NOMO-1 (cell line): Measurements from ENCODE around the gene GLDC.
"Not testable (repeated sequence)": the region's sequence is repeated elsewhere in the genome, so short reads cannot be mapped to it uniquely, and the experiment has no call there.

Source experiments
- DNase-seq, 2 experiments: peaks; one replicate each; lab custom pipeline; 2025; ENCODE audit not compliant: unreplicated experiment in 2 of 2; lab: John Stamatoyannopoulos, UW

GLDC gene

DNA sequence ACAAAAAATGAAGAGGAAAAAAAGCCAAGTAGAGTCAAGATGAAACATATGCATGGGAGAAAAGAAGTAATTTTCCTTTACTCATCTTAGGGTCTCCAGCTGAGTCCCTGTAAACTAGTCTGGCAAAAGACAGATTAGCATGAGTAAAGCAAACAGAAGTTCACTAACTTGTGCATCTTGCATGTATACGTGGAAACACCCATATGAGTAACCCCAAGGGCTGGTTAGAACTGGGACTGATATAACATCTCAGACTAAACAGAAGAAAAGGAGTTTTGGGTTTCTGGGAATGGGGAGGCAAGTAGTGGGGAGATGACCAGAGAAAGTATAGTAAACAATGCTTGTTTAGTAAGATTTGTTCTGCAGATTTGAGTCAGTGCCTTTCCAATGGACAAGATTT is 20.1 kb upstream of the GLDC start:
- DNase-seq = no peak

DNA sequence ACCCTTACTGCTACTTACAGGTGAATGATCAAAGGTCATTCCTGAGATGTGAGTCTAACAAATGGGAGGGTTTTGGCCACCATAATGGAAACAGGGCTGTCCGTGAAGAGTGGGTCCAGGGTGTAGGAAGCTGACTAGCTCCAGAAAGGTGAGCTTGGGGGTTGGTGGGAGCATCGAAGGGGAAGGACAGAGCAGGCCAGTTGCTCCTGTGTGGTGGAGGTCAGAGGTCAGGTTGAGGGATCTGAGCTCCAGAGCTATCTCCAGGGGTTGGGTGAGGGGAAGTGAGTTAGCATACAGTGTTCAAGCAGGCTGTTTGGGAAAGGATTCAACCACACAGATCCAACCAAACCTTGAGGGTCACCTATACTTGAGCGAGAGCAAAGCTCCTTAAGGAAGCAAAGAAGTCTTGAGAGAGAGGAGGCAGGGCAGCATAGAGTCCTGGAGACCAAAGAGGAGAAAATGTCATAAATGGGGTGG is 18.7 kb upstream of the GLDC start:
- no peak for DNase-seq

DNA sequence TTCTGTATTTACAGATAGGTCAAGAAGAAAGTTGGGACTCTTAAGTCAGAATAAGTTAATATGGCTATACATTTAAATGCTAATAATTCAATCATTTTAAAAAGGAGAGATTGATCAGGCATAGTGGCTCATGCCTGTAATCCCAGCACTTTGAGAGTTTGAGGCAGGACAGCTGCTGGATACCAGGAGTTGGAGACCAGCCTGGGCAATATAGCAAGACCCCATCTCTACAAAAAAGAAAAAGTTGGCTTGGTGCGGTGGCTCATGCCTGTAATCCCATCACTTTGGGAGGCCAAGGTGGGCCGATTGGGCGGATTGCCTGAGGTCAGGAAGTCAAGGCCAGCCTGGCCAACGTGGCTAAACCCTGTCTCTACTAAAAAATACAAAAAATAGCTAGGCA is 15.0 kb upstream of the GLDC start:
- no peak for DNase-seq

DNA sequence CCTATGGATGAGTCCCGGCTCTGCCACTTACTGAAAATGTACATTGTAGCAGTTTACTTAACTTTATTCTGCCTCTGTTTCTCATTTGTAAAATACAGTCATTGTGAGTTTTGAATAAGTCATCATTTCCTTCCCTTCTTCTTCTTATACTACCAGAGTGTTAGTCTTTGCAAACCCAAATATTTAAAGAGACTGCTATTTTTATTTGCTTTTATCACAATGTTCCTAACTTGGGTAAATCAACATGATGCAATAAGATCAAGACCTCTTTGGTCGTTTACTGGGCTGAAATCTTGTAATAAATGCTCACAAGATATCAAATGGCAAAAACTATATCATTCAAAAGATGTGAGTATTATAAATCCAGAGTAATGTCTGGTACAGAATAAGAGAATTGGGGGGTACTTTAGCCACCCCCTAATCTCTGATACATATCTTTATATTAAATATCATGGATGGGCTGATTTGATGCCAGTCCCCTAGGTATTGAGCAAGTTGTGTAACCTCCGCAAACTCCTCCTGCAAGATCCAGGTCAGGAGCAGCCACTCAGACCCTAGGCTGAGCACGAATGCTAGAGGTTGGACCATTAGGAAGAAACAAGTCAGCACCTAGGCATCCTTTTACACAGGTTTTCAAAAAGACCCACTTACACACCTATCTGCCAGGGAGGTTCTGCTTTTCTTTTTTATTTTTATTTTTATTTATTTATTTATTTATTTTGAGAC is 13.3 kb upstream of the GLDC start:
- DNase-seq = no peak

DNA sequence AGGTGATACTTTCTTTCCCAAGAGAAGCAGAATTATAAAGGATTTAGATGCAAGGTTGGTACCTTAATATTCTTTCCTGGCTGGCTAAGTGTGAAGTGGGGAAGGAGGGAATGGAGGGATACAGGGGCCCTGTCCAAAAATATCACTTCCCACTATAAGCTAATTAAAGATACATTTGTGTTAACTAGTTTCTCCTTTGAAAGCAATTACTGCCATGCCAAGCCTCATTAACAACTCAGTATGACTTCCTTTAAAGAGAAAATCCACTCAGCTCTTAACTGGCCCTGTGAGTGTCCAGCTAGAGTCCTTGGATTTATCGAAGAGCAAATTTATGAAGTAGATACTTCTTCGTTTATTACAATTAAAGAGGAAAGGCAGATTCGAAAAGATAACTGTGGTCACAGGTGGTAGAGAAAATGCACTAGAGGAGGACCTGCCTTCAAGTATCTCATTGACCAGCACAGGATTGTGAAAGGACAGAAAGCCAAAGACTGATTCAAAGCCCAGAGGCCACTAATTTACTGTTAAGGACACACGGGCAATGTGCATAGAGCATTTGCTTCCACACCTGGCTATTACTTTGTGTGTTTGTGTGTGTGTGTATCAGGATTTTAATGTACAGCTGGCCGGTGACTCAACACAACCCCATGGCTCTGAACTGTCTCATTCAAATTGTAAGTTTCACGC is 11.2 kb upstream of the GLDC start:
- DNase-seq = no peak

DNA sequence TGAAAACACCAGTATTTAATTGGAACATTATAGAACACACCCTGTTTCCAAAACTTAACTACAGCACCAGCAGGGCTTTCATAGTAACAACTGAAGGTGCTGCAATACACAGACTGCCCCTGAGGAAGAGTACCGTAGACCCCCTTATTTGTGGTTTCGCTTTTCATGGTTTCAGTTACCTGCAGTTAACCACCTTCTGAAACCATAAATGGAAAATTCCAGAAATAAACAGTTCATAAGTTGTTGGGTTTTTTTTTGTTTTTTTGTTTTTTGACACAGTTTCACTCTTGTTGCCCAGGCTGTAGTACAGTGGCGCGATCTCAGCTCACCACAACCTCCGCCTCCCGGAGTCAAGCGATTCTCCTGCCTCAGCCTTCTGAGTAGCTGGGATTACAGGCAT is 9.5 kb upstream of the GLDC start:
- DNase-seq = no peak

DNA sequence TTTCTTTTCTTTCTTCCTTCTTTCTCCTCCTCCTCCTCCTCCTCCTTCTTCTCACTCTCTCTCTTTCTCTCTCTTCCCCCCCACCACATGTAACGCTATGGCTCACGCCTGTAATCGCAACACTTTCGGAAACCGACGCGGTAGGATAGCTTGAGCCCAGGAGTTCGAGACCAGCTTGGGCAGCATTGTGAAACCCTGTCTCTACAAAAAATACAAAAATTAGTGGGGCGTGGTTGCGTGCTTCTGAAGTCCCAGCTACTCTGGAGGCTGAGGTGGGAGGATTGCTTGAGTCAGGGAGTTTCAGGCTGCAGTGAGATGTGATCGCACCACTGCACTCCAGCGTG is 736 bp upstream of the GLDC start:
- DNase-seq = no peak

DNA sequence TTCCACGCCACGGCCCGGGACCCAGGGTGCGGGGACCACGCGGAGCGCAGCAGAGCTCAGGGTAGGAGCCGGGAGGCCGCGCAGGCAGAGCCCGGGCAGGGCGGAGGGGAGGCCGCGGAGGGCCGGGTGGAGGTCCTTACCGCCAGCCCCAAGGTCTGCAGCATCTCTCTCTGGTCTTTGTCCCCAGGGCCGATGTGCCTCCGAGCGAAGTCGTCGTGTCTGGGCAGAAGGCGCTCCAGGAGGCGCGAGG is 499 bp downstream of the GLDC start:
- DNase-seq = not testable (repeated sequence)

DNA sequence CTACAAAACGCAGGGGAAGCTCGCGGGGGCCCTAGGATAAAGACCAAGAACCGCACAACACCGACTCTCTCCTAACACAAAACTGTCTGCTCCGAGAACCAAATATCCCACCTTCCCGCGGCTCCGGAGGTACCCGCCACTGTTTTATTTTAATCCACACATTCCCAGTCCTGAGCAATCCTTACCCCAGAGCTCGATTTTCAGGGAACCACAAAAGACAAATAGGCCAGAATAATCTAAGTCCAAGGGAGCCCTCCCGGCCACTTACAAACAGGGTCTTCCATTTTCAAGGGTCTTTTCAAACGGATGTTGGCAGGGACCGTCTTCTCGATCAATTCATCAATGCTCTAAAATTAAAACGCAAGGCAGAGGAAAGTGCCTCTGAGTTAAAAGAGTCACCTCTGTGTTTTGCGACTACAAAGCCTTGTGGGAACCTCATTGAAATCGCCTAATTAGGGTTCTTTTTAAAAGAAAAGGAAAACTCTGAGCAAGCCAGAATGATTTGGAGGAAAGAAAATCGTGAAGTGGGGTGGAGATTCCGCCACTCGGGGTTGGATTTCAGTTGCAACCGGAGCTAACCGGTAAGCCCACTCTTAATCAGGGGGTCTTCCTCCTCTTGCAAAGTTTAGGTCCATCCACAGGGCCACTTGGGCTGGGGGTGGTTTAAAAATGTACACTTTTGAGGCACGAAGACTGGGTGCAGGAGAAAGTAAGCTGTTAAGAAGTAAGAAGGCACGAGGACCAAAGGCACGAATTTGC is 1.0 kb downstream of the GLDC start:
- DNase-seq = no peak

DNA sequence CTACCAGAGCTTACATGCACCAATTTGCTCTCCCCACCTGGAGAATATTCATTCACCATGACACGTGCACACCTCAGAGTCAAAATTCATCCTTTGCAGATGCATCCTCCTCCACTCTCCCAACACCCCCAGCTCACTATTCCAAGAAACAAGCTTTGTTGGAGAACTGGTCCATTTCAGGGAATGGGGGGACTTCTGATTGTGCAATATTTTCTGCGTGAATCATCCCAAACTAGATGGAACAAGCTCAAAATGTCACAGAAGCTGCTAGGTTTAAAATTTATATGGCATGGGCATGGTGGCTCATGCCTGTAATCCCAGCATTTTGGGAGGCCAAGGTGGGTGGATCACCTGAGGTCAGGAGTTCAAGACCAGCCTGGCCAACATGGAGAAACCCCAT is 3.6 kb downstream of the GLDC start:
- no peak for DNase-seq

DNA sequence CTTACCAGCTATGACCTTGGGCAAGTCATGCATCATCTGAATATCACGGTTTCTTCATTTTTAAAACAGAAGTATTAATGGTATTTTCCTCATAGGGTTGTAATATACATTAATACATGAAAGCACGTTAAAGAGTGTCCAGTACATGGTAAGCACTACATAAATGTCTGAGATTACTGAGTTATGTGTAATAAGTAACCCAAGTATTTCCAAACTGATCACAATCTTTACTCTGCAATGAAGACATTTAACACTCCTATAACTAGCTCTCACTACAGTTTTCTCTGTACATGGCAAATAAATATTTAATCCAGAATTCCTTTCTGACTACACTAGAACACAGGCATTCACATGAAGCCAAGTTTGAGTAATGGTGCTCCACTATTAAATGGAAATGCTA is 4.0 kb downstream of the GLDC start:
- no peak for DNase-seq

DNA sequence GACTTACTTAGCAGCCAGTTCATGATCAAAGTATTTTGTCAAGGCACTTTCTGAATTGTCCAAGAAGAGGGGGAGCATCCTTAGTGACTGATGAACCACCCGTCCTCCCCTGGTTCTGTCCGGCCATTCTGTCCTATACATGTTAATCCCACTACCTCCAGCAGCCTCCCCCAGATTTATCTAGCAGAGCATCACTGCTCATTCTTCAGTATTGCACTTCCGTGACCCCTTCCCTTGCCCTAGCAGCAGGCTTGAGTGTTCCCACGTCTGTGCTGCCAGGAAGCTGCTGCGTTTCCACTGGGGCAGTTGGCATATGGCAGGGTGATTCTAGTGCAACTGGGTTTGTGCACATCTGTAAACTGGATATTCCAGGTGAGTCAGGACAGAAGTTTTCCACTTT is 4.5 kb downstream of the GLDC start:
- no peak for DNase-seq

DNA sequence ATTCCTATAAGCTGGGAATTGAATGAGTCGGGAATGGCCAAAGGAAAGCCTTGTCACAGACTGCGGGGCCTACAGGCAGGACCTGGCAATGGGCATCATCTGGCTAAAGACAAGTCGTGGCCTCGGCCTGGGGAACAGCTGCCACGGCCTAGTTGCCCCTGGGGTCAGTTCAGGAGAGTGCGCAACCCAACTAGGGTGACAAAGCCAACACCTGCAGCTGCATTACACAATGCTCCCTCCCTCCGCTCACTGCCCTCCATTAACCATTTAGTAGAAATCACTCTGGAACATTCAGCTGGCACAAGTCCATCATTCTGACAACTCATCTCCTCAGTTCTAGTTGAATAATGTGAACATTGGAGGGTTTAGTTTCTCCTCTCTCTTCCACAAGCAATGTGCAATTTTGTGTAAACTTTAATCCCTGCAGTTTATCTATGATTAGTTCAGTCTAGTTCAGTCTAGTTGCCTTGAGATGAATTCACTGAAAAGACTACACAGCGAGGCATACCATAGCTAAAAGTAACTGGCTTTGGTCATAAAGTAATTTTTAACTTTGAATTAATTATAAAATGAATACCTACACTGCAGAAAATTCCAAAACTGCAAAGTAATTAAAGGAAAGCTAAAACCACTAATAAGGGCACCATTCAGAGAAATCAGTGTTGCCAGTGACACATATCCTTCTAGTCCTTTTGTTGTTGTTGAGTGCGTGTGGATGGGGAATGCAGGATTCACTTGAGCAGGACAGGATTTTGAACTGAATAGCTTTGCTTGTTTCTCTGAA is 5.1 kb downstream of the GLDC start:
- DNase-seq = no peak

DNA sequence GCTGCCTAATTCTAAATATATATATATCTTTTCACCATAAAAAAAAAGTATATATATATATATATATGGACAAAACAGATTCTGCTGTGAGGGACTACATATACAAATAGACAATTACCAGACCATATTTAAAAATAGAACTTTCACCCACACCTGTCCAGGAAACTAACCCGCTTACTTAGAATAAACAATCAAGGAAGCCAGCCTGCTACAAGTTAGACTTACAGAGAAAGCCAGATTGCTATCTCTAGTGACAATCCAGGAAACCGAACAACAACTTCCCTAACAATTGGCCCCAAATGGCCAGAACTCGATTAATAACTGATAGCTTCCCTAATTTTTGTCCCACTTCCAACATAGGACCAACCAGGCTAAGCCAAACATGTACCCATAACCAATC is 5.9 kb downstream of the GLDC start:
- DNase-seq = no peak

DNA sequence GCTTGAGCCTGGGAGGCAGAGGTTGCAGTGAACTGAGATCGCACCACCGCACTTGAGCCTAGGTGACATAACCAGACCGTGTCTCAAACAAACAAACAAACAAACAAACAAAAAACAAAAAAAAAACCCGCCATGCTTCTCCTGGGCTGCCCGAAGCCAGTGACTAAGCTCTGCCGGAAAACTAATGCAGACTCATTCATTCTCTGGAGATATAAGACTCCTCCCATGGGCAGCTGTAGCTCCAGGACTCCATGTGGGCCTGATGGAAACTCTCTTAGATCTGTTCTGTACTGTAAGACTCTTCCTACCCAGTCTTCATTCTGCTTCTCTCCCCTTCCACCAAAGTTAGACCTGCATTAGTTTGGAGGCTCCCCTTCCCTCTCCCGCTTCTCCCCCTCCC is 11.1 kb downstream of the GLDC start:
- no peak for DNase-seq

DNA sequence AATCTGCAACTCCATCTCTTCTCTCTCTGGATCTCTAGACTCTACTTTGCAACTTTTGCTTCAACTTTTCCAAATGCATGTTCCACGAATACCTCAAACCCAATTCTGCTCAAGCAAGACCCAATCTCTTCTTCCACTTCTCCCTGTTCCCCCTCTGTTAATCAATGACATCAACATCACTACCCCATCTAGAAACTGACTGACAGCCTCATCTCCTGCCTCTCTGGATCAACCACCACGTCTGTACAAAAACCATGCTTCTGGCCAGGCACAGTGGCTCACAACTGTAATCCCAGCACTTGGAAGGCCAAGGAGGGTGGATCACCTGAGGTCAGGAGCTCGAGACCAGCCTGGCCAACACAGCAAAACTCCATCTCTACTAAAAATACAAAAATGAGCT is 12.2 kb downstream of the GLDC start:
- DNase-seq = no peak

DNA sequence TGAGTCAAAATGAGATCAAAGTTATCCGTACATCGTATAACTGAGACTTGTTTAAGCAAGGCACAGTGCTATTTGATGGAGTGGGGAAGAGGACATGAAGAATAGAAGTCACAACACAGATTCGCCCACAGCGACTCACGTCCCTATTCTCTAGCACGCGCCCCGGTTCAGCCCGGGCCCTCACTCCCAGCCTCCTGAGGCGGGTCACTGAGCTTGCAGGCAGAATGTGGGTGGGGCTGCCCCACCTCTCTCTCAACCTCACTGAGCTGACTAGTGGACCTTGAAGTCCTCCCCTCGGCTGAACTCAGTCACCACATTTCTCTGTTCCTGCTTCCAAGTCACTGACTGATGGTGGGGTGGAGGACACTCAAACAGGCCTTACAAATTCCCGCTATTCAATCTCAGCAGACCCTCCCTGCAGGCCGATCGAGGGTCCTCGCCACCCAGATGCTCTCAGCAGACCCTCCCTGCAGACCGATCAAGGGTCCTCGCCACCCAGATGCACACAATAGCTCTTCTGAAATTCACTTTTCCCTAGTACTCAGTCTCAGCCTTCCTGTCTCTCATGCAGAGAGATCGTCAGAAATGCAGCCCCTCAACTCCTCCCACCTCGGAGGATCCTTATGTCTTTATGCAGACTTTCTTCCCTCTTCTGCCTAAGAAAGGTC is 12.9 kb downstream of the GLDC start:
- no peak for DNase-seq

DNA sequence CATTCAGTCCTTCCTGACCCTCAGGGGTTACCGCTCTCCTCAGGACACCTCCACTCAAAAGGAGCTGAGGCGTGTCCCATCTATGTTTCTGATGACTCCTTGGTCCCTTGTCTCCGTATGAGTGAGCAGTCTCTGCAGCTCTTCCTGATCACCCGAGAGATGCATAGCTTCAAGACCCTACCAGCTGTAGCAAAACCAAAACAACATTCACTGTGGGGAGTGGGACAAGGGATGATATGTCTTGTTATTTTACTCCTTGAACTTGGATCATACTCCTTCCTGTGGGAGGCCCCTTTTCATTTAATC is 14.4 kb downstream of the GLDC start:
- DNase-seq = no peak

DNA sequence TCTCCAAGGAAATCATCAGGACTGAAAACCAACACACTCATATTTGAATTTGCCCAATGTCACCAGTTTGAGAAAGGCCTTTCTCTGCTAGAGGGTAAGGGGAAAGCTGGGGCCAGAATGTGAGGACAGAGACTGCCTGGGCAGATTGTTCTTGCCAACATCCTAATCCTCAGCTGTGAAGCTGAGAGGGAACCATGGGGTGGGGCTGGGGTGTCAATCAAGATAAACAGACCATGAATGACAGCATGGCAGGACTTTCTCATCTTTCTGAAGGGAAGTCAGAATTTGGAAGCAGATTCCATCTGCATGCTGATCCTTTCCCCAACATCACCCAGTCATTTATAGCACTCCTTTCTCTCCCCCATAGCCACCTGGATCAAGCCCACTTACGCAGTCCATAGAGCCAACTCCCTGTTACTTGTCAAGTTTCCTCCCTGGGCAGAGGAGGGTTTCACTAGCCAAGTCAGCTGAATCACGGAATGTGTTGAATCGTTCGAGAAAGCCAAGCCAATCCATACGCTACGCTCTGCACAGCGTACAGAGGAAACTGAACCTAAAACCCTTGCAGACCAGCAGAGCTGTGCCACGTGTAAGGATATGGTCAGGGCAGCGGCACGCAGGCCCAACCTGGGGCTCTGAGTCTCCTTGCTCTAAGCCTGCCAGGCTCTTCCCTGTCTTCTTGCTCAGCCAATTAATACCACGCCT is 14.9 kb downstream of the GLDC start:
- no peak for DNase-seq

DNA sequence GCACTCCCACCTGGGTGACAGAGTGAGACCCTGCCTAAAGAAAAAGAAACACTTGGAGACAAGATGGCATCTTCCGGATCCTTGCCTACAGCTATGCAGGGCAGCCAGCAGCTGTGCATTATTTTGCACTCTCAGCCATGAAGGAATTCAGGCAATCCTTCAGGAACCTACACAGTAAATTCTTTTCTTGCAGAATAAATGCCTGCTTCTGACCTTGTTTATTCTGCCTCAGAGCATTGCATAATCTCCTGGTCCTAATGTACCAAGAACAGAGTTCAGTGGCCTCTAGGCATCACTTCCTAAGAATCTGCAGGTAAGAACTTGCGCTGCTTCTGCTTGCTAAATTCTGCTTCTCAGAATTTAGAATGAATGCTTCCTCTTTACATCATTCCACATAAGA is 16.8 kb downstream of the GLDC start:
- DNase-seq = peak in 1 of 2 experiments; percentile 3

DNA sequence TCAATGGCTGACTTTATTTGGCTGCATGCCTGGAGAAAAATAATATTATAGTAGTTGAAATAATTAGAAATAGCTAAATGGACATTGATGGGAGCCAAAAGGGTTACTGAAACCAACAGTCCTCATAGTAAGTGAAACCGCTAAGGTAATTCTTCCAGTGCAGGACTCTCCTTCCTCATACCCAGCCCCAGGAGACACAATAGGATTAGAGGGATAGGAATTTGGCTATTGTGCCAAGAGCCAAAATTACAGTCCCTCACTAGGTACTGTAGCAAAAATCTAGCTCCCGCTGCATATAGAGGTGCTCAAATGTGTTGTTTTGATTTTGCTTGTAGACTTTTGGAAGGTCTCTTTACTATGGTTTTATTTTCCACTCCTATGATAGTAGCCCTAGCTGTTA is 20.2 kb downstream of the GLDC start:
- no peak for DNase-seq
